ENCODE data around the gene MED15. TPM values are rescaled to one million over a fixed set of nuclear protein-coding genes. Genes with fewer than 3 reads are reported as not detected.

MED15 gene
- total and polyA plus RNA-seq, 10 of the 15 experiments (the other 5 are each of a cell fraction or from before 2014, with no cell fraction given): 1.4 to 75.2 (median 26.9) TPM

DNA sequence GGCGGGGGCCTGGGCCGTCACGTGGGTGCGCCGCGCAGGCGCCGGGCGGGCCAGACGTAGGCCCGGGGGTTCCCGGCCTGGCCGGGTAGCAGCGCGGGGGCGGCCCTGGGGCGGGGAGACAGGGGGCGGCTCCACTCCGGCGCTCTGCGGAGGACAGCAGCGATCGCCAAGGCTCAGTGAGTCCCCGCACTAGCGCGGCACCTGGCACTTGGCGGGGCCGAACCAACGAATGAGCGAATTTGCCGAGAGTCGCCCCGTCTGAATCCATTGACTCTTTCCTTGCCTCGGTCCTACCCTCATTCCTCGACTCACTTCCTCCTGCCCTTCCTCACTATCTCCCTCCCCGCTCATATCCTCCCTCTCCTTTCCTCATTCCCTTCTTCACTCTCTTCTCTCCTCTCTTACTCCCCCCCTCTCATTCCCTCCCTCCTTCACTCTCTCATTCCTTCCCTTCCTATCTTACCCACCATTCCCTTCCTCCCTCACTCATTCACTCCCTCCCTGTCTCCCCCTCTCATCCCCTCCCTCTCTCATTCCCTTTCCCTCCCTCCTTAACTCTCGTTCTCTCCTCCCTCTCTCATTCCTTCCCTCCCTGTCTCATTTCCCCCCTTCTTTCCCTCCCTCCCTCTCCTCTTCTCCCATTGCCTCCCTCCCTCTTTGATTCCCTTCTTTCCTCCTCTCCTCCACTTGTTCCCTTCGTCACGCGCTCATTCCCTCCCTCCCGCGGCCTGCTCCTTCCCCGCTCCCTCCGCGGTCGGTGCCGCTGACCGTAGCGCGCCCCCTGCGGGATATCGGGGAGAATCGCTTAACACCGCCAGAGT, 11.3 kb upstream of the MED15 start:
- H2AFZ ChIP-seq (ENCODE audit: control insufficient read depth, low read depth, low read length): peak overlapping the region; percentile 98
- ChIA-PET RAD21 (ENCODE audit: unreplicated experiment) (interaction anchor here (0.6 to 1.0 kb wide), 5 partner anchors 32 to 605 kb away, joined by 3 to 5 read pairs (median 3); no protein-coding TSS in a partner anchor), POLR2A (interaction anchor here (0.6 kb wide), 1 partner anchor 85 kb away, joined by 3 read pairs; no protein-coding TSS in a partner anchor), SMC1A (ENCODE audit: uncharacterized antibody, unreplicated experiment) (no interaction called here), CTCF (interaction anchor here (0.7 to 1.0 kb wide), 2 partner anchors 78 to 118 kb away, joined by 3 to 5 read pairs; no protein-coding TSS in a partner anchor)
- peak overlapping the region; percentile 60 for H3K4me3 ChIP-seq
- in situ Hi-C loops (cut with MboI) (no loop called here), intact Hi-C loops (cut with micrococcal nuclease; ENCODE audit: unreplicated experiment) (loop anchor here (1.0 to 5.0 kb wide), 3 partner anchors 40 to 339 kb away; no protein-coding TSS in a partner anchor)
- H3K27me3 ChIP-seq (replicated peaks in 1 of 2; ENCODE audit: control insufficient read depth in 2 of 2, insufficient read depth in 2 of 2, low read length in 1 of 2): no peaks in the 10 kb centered on the region
- ATAC-seq: peak; percentile 98
- H3K4me2 ChIP-seq (ENCODE audit: control insufficient read depth, insufficient read depth): peak overlapping the region; percentile 88
- under 1% methylated on average over 41 of the region's 54 CpGs for WGBS (ENCODE audit: insufficient coverage, insufficient replicate concordance, low lambda C conversion rate, missing lambda C conversion rate)
- no peaks in the 10 kb centered on the region for H4K20me1 ChIP-seq (ENCODE audit: control insufficient read depth, insufficient read depth)
- peaks cover 10% of the 10 kb centered on the region; the same call in 1 of the 2 replicates for H3K4me1 ChIP-seq (ENCODE audit: control insufficient read depth, insufficient read depth, low read length)
- no TSS peak for BruUV-seq (replicated peaks)
- H3K9me3 ChIP-seq (replicated peaks; ENCODE audit: control insufficient read depth, insufficient read depth, low read length): no peaks in the 10 kb centered on the region
- peaks cover 18% of the 10 kb centered on the region for H3K79me2 ChIP-seq (ENCODE audit: control insufficient read depth, insufficient read depth, low read length)
- peak; percentile 75 for FAIRE-seq
- H3K9ac ChIP-seq (ENCODE audit: control insufficient read depth, insufficient read depth, low read length): peak overlapping the region; percentile 61
- DNase-seq (ENCODE audit: low read depth, low spot score): peak; percentile 44
- H3K27ac ChIP-seq (ENCODE audit: control insufficient read depth, insufficient read depth): peak overlapping the region; percentile 34
- H3K36me3 ChIP-seq (ENCODE audit: control insufficient read depth in 2 of 2, insufficient read depth in 2 of 2, low read length in 1 of 2): no peaks in the 10 kb centered on the region
- TF ChIP-seq MYC (IDR thresholded peaks at IDR 0.05; ENCODE audit: insufficient read depth, insufficient read length, insufficient replicate concordance, low read length, severe bottlenecking) (no peak), NFYA (IDR thresholded peaks at IDR 0.05; ENCODE audit: borderline replicate concordance, low read depth, low read length) (no peak), MTA3 (IDR thresholded peaks at IDR 0.05; ENCODE audit: borderline replicate concordance, low read length) (no peak), JUNB (IDR thresholded peaks at IDR 0.05) (no peak), ATF7 (IDR thresholded peaks at IDR 0.05; ENCODE audit: low read depth) (peak; percentile 52; the same call in 1 of the 2 replicates), BHLHE40 (IDR thresholded peaks at IDR 0.05; ENCODE audit: borderline replicate concordance in 1 of 2, low read depth in 2 of 2, low read length in 1 of 2) (peak; percentile 10 to 58; a peak in 2 of 4 replicates), NFIC (IDR thresholded peaks at IDR 0.05; ENCODE audit: low read depth, low read length) (no peak), LARP7 (IDR thresholded peaks at IDR 0.05) (no peak; the same call in 1 of the 2 replicates), CBFB (IDR thresholded peaks at IDR 0.05; ENCODE audit: low read depth) (no peak), ZNF274 (IDR thresholded peaks at IDR 0.05; ENCODE audit: insufficient read depth, insufficient read length) (no peak), FOXK2 (IDR thresholded peaks at IDR 0.05) (no peak), SUZ12 (IDR thresholded peaks at IDR 0.05; ENCODE audit: unreplicated experiment) (no peak), SRF (IDR thresholded peaks at IDR 0.05; ENCODE audit: low read depth in 2 of 2, low read length in 2 of 2) (0 out of 4 replicates have a peak, but pooled peaks of 1 of the 2 experiments have one; percentile 20), SMARCA5 (IDR thresholded peaks at IDR 0.05) (peak; percentile 71; the same call in 1 of the 2 replicates), YBX1 (IDR thresholded peaks at IDR 0.05) (peak; percentile 84; the same call in 1 of the 2 replicates)
- TF ChIP-seq, protein P1, sequence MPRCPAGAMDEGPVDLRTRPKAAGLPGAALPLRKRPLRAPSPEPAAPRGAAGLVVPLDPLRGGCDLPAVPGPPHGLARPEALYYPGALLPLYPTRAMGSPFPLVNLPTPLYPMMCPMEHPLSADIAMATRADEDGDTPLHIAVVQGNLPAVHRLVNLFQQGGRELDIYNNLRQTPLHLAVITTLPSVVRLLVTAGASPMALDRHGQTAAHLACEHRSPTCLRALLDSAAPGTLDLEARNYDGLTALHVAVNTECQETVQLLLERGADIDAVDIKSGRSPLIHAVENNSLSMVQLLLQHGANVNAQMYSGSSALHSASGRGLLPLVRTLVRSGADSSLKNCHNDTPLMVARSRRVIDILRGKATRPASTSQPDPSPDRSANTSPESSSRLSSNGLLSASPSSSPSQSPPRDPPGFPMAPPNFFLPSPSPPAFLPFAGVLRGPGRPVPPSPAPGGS (IDR thresholded peaks at IDR 0.05; ENCODE audit: borderline replicate concordance, insufficient read depth, low read depth, low read length, poor library complexity, severe bottlenecking): no peak
- TF ChIP-seq, protein P2, sequence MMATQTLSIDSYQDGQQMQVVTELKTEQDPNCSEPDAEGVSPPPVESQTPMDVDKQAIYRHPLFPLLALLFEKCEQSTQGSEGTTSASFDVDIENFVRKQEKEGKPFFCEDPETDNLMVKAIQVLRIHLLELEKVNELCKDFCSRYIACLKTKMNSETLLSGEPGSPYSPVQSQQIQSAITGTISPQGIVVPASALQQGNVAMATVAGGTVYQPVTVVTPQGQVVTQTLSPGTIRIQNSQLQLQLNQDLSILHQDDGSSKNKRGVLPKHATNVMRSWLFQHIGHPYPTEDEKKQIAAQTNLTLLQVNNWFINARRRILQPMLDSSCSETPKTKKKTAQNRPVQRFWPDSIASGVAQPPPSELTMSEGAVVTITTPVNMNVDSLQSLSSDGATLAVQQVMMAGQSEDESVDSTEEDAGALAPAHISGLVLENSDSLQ (IDR thresholded peaks at IDR 0.05): peak; percentile 39
- TF ChIP-seq, protein P3, sequence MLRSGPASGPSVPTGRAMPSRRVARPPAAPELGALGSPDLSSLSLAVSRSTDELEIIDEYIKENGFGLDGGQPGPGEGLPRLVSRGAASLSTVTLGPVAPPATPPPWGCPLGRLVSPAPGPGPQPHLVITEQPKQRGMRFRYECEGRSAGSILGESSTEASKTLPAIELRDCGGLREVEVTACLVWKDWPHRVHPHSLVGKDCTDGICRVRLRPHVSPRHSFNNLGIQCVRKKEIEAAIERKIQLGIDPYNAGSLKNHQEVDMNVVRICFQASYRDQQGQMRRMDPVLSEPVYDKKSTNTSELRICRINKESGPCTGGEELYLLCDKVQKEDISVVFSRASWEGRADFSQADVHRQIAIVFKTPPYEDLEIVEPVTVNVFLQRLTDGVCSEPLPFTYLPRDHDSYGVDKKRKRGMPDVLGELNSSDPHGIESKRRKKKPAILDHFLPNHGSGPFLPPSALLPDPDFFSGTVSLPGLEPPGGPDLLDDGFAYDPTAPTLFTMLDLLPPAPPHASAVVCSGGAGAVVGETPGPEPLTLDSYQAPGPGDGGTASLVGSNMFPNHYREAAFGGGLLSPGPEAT (IDR thresholded peaks at IDR 0.05; ENCODE audit: low read depth): peak; percentile 94
- TF ChIP-seq, protein P4, sequence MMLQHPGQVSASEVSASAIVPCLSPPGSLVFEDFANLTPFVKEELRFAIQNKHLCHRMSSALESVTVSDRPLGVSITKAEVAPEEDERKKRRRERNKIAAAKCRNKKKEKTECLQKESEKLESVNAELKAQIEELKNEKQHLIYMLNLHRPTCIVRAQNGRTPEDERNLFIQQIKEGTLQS (IDR thresholded peaks at IDR 0.05; ENCODE audit: borderline replicate concordance, extremely low read depth, low read depth, low read length): peak; percentile 82

All from GM12878 (cell line).